GM19025 (cell line): ENCODE data around the gene TMEM9B.
"Not testable (repeated sequence)": the region's sequence is repeated elsewhere in the genome, so short reads cannot be mapped to it uniquely, and the experiment has no call there.

Source experiments
- ATAC-seq: cut with Tn5 transposase; IDR thresholded peaks from one replicate; pipeline ENCODE4 v1.9.1; 2021; ENCODE audit warnings: mild to moderate bottlenecking, low read depth, moderate library complexity; ENCODE audit not compliant: unreplicated experiment

TMEM9B gene

DNA sequence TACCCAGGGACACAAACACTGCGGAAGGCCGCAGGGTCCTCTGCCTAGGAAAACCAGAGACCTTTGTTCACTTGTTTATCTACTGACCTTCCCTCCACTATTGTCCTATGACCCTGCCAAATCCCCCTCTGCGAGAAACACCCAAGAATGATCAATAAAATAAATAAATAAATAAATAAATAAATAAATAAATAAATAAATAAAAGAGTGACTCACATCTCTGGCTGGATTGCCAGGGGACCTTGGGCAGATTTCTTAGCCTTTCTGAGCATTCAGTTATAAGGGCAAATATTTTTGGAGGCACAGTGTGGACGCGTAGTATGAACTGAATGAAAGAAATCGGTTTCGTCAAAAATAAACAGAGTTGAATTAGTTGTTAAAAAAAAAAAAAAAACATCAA lies 15.1 kb upstream of the TMEM9B start:
- ATAC-seq, result not testable (repeated sequence)

DNA sequence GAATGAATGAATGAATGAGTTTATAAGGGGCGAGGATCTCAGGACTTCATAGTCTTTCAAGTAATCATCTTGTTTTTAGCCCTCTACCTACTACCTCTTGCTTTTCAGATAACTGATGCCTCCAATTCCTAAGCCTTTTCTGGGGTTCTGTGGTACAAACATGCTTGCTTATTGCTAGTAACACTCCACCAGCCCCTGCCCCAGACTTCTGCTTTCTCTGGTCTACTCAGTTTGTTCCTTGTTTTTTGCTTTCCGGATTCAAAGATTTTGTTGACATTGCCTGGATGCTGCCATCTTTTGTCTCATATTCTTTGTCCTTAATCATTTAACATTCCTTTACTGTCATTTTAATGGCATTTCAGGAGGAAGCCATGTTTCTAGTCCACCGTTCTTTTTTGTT lies 8.9 kb upstream of the TMEM9B start:
- no peak for ATAC-seq

DNA sequence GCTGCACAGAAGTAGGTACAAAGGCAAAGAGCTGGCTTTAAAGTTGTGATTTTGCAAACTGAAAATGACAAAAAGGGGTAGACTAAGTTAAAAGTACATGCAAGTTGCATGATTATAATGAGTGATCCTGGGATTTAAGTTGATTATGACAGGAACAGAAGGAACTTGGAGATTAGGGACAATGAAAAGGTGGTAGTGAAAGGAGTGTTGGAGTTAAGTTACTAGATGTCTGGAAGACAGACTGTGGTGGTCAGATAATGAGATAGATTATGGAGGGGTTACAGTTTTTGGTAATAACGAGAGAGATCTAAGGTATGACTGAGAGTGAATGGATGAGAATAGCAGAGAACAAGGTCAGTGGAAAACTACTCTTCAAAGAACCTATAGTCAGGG lies 7.7 kb upstream of the TMEM9B start:
- ATAC-seq, result no peak

DNA sequence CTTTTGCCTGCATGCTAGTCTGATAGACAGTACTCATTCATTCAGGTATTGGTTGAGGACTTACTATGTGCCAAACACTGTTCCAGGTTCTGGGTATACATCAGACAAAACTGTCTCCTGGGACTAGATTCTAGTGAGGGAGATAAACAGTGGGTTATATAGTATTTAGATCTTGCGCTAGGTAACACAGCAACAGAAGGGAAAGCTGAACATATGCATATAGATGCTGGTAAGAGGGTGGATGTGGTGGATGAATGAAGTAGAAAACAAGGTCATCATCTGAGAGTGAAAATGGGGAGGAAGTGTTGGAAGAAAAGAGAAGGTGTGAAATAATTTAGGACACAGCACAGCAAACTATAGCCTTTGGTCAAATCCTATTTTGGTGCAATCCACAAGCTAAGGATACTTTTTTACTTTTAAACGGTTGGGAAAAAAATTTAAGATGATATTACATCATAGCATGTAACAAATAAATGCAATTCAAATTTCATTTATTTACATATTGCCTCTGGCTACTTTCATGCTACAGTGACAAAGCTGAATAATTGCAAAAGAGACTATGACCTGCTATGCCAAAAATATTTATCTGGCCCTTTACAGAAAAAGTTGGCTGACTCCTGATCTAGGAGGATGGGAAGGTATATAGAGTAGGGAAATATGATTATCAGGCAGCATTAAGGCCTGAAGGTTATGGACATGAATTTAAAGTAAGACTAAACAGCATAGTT lies 7.1 kb upstream of the TMEM9B start:
- no peak for ATAC-seq

DNA sequence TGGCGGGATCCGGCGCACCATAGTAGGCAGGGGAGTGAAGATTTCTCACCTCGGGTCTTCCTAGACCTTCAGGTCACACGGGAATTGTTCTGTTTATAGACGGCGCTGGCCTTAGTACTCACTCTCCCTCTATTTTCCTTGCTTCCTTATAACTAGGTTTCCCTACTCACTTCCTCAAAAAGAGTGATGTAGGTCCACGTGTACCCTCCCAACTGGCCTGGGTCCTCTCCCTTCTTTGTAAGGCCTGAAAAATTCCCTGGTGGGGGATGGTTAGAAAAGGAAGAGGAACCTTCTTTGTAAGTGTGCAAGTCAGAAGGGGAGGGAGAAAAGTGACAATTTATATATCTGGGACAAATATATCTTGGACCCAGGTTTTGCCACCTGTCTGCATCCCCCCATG lies 2.9 kb upstream of the TMEM9B start:
- no peak for ATAC-seq

DNA sequence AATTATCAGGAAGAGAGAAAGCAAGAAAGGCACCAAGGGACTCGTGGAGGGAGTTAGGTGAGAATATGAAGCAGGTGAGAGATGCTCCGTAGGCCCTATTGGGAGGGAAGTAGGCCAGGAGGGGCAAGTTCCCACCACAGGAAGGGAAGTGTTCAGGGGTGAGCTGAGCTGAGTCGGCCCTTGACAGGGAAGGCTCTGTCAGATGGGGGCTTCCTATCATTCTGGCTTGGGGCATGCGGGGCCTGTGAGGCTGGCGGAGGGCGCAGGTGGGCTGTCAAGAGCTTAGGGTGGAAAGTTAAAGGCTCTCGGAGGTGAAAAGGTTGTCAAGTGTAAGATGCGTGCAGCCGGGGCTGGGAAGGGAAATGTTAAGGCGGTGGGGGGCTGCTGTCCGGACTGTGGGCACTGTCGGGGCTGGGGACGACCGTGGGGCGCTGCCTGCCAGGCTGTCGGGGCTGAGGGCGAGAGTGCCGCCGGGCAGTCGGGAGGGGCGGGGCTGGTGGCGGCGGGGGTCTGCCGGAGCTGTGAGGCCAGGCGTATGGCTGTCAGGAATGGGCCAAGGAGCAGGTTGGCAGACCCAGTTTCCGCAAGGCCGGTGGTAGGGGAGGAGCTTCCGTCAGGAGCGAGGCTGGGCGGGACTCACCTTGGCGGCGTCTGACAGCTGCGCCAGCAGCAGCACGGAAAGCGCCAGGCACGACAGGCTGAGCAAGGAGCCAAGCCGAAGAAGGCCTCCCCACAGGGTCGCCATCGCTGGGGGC lies 496 bp downstream of the TMEM9B start:
- peak; percentile 68 for ATAC-seq

DNA sequence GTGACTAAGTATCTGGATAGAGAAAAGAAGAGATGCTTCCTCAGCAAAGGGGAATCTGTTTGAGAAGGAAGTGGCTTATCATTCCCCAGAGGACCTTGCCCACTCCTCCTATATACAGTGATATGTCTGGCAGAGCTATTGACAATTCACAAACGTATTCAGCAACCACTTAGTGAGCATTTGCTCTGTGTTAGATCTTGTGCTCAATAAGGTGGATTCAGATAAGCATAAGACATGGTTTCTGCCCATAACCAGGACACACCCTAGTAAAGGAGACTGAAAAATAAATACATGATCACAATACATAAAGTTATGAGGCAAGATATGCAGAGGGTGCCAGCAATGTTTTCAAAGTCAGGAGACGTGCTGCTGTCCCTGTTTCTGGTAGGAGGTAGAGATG lies 1.4 kb downstream of the TMEM9B start:
- no peak for ATAC-seq

DNA sequence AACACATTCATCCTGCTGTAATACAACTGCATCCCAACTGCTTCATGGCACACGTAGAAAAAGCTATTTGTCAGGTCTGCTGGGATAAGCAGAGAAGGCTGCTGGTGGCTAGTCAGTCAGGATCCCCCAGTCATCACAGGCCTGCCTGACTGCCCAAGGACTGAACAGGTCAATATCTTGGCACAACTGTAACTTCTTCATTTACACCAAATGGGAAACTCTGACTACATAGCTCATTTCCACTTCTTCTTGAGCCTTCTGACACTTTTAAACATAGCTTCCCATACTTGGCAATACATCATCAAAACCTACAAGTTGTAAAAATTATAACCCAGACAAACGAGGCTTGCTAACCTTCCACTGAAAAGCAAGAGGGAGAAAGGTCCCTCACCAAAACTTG lies 2.8 kb downstream of the TMEM9B start:
- no peak for ATAC-seq

DNA sequence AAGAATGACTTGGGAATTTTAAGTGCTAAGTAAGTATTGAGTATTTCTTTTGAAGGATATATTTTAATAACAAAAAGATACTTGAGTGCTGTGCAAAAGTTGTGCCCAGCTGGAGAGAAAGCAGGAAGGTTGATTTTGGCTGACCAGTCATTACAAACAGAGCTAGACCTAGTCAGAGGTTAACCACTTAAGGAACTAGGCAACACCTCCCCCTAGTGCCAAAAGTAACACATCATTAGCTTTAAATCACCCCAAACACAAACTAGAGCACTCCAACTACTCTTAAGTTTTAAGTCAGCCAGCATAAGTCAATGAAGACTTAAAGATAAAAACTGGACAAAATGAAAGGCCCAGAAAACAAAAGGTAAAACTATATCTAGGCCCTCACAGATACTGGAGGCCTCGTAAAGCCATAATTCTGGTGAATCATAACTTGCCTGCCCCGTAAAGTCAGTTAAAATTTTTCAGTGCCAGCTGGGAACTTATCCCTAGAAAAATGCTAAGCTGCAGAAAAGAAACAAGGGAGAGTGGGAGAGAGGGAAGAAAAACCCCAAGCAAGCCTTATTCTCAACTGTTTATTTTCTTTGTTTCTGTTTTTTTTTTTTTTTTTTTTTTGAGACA lies 4.6 kb downstream of the TMEM9B start:
- ATAC-seq, result no peak

DNA sequence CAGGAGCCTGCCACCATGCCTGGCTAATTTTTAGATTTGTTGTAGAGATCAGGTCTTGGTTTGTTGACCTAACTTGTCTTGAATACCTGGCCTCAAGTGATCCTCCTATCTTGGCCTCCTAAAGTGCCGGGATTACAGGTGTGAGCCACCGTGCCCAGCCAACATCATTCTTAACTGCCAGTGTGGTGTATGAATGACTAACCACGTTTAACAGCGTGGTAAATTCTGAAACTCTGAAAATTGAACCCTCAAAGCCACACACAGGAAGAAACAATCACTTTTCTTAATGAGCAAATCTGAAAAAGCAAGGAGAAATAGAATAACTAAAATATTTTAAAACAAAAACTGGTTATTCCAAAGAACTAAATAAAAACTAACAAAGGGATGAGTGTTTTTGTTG lies 7.4 kb downstream of the TMEM9B start:
- ATAC-seq, result no peak

DNA sequence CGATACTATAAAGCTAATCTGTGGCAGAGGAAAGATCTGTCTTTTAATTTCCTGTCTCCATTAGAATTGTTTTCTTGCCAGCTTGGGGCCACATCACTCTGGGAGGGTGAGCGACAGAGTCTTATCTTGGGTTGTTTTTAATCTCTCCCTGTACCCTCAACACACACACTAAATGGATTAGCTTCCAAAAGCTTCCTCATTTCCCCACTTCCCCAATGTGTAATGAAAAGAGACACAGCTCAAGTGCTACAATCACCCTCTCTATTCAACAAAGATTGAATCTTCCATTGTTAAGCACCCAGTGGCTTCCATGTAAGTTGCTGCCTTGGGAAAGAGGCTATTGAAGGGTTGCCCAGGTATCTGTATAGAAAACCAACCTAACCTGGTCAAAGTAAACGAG lies 15.4 kb downstream of the TMEM9B start:
- no peak for ATAC-seq

DNA sequence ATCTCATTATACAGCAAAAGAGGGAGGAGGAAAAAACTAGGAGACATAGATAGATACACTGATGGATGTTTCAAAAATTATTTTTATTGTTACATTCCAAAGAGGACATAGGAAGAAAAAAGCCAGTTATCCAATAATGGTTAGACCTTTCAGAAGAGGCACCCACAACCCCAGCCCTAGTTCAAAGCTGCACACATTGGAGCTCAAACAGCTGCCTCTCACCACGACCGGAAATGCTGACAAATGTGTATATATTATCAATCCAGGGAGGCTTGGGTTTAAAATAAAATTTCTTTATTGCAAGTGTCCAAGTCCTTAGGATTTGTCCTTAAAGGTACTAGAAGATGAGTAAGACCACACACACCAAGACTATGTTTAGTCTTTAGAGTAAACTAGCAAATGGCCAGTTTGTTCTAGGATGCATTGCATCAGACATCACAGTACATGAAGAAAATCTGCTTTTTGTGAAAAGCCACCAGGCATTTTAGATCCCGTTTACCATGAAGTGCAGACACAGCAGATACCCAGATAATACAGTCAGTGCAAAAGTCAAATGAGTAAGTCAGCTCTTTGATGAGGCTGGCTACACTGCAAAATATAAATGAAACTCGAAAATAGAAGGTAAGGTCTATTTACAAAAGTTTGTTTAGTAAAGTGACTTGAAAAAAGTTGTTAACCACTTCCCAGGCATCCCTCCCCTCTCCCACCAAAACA lies 16.9 kb downstream of the TMEM9B start:
- no peak for ATAC-seq

DNA sequence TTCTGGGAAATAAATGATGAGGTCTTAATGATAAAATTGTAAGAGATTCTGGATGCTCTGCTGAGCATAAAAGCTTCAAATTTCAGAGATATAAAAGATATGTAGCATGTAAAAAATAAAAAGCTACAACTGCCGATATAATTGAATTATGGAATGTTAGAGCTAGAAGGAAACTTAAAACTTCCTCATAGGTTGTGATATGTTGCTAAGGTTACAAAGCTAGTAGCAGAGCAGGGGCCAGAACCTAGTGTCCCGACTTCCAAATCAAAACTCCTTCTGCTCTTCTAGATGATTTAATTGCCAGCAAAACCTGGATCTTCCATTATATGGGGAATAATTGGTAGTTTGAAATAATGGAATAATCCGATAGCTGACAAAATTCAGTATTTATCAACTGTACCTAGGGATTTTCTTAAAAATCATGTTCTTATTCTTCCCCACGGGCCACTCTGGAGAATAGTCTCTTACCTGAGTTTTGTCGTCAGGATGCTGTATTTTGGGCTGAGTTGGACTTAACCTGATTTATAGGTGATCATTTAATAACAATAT lies 21.6 kb downstream of the TMEM9B start, which contains the start of gene ASCL3:
Gene ASCL3, minus strand, starts transcription at position 499 of the 549 bp plus-strand sequence. CDS start 4,855 bp downstream, outside the sequence.
- ATAC-seq, result no peak

DNA sequence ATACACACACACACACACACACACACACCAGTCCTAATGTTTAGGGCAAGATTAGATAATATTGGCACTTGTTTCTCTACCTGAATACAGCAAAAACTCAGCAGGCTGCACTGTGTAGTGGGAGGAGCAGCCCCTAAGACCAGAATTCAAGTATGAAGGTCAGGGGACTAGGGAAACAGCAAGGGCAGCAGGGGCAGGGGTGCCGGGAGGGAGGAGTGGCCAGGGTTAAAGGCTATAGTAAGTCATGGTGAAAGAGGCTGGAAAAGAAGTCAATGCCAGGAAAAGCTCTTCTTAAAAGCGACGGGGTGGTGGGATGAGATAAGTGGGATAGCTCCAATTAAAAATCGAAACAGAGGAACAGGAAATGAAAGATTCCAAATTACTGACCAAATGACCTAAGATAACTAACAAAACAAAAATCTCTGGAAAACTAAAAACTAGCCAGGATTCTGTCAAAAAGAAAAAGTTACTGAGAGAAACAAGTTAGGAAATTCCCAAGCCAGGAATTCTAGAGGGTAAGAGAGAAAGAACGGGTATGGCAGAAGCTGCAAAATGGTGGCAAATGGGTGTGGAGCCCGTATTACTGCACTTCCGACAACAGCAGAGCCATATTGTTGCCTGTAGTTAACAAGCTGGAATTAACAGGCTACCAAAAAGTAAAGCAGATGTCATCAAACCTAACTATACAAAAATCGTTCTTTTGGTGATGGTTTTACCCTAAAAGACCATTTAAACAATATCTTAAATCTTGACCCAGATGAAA lies 22.7 kb downstream of the TMEM9B start:
- ATAC-seq, result no peak

DNA sequence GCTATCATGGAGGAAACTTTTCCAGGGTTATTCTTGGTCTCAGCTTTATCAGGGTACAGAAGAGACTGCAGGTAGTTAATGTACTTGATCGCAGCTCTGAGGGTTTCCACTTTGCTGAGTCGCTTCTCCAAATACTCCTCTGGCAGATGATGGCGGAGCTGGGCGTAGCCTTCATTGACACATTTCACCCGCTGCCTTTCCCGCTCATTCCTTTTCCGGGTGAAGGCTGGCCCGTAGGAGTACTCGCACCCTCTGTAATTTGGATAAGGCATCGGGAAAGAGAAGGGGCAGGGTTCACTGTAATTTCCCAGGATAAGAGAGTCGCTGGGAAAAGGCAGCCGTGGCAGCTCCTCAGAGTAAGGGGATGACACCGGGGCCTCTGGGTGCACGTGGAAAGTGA lies 26.6 kb downstream of the TMEM9B start:
- no peak for ATAC-seq

DNA sequence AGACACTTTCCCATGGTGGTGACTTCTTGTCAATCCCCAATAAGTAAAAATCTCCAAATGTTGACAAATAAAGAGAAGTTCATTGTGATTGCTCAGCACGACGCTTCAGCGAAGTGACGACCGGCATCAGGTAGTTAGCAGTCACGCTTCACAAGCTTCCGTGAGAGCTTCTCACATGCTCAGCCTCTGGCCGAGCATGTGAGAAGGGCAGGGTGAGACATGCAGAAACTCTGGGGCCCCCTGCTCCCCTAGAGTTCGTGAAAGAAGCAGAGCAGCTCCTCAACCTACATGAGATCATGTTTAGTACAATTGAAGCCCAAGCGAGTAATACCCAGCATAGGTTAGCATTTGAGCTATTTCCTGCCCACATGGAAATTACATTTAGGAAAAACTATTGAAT lies 27.1 kb downstream of the TMEM9B start:
- ATAC-seq, result peak; percentile 66

DNA sequence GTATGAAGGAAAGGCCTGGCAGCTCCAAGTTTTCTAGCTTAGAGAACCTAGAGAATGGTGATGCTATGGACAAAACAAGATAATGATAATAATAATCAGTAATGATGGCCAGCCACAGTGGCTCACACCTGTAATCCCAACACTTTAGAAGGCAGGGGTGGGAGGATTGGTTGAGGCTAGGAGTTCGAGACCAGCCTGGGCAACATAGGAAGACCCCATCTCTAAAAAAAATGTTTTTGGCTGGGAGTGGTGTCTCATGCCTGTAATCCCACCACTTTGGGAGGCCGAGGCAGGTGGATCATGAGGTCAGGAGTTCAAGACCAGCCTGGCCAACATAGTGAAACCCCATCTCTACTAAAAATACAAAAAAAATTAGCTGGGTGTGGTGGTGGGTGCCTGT lies 28.5 kb downstream of the TMEM9B start:
- not testable (repeated sequence) for ATAC-seq

DNA sequence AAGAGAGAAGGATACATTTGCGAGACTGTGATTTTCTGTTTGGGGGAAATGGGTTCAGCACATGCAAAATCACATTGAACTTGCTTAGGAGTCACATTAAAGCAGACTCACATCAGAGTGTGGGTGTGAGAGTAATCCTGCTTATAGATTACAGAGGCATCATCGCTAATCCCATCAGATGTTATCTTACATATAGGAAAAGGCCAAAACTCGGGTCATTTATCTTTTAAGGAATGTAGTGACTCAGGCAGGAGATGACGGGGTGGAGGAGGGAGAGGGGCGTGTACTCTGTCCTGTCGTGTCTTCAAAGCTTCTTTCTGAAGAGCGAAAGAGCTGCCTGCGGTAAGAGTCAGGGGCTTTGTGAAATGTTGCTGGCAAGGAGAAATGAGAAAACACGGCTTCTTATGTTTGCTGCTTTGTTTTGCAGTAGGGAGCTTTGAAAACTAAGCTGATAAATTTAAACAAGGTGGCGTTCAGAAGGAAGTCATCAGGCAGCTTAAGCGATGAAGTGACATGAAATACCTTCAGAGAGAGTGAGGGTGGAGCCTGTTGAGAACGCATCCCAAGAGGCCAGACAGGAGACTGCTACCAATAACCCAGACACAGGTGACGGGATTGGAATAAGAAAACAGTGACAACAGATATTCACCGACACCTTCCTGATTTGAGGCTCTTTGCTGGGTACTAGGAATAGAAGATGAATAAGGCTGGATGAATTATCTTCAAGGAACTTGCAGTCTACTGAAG lies 29.3 kb downstream of the TMEM9B start:
- no peak for ATAC-seq

DNA sequence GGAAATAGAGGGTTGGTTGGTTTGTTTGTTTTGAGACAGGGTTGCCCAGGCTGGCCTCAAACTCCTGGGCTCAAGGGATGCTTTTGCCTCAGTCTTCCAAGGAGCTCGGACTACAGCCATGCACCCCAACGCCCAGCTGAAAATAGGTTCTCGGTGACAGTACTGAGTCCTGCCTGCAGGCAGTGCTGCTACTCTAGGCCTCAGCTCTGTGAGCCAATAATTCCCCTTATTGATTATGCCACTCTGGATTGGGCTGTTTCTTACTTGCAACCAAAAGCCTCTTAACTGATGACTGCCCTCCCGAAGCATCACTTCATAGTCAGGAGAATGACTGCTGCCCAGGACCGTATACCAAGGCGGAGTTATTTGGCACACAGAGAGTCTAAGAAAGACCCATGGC lies 30.3 kb downstream of the TMEM9B start:
- no peak for ATAC-seq
